ENCODE results near the gene ASB4.

The ASB4 gene

DNA sequence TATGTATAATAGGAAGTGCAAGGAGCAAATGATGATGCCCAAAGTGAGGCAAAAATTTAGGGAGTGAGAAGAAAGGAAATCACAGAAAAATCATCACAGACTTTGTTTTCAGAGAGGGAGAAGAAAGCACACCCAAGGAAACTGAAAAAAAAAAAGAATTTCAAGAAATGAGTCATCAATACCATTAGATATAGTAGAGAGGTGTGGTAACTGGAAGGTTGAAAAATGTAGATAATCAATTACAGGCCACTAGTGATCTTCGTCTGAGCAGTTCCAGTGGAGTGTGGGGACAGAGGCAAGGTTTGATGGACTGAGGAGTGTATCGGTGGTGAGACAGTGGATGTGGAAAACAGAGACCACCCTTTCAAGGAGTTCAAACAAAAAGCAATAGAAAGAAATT, 31.7 kb downstream of the ASB4 start:
- Histone ChIP-seq H3K4me3 (no peak overlapping the region), H3K27ac (no peak overlapping the region)

GRCh38 chr7:95517870-95518269, 32.1 kb downstream of the ASB4 start:
- H3K4me3 ChIP-seq = no peak overlapping the region
- no peak overlapping the region for H3K27ac ChIP-seq

DNA sequence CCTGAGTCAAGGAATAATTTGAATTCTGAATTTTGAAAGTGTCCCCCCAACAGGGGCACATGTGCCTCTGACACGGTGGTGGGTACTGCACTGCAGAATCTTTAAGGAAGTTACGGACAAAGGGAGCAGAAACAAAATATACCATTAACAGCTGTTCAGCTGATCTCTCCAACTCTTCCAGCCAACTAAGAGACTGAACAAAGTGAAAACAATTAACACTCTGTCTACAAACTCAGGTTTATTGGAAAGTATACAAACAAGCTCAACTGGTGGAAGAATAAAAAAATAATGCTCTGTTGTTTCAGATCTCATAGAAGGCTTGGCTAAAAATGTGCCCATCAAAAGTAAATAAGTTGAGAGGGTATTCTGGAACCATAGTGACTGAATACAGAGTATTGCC, 34.4 kb downstream of the ASB4 start:
- no peak overlapping the region for H3K27ac ChIP-seq

DNA sequence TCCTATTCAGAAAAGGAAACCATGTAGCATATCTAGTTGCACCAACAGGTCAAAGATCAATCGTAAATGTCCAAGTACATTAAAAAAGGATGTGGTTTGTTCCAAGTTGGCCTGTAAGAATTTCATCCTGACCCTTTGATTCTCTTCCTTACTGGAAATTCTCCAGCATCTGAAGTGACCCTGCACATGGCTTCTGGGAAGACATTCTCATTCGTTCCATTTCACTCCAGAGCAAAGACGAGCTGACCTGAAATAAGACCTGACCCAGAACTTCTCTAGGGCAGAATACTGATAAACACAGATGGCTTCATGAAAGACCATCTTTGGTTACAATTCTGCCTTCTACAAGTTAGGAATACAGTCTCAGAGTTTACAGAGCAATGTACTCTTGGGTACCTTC, 39.8 kb downstream of the ASB4 start:
- H3K4me3 ChIP-seq = no peak overlapping the region
- H3K27ac ChIP-seq = peak overlapping the region in 1 of 21 experiments; percentile 11

More for the DNA sequence above, 34.4 kb downstream of the ASB4 start:
- H3K4me3 ChIP-seq = no peak overlapping the region

- no peak overlapping the region for H3K4me3 ChIP-seq
- peak overlapping the region in 1 of 21 experiments; percentile 10 for H3K27ac ChIP-seq
These were observed 40.5 kb downstream of the ASB4 start for GRCh38 chr7:95526128-95526738.

DNA sequence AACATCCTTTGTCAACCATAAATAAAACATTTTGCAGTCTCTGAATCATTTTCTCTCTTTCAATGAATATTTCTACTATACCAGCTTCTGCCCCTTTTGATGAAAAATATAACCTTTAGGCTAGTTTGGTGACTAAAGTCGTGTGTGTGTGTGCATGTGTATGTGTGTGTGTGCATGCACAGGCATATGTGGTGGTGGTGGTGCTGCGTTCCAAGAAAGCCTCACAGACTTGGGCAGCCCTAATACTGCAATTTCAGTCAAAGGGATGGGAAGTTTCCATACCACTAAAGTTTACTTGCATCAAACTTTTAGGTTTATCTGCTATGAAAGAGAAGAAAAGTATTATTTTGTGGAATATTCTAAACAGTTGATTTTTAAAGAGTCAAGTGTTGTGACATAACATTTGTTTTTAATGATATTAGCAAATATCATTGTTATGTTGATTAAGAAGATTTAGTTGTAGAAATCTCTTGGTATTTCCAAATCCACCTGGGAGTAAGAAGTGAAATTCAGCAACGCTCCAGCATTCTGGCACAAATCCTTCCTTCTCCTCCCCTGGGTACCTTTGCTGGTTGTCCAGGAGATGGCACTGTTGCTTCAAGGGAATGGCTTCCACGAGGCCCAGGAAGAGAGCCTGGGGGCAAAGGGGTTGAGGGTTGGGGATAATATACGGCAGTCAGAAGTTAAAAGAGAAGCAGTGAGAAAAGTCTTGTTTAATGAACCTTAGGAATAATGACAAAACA, 41.5 kb downstream of the ASB4 start:
- no peak overlapping the region for H3K4me3 ChIP-seq
- H3K27ac ChIP-seq = no peak overlapping the region

GRCh38 chr7:95527776-95528250, 42.1 kb downstream of the ASB4 start:
- Histone ChIP-seq H3K27ac (no peak overlapping the region), H3K4me3 (no peak overlapping the region)

DNA sequence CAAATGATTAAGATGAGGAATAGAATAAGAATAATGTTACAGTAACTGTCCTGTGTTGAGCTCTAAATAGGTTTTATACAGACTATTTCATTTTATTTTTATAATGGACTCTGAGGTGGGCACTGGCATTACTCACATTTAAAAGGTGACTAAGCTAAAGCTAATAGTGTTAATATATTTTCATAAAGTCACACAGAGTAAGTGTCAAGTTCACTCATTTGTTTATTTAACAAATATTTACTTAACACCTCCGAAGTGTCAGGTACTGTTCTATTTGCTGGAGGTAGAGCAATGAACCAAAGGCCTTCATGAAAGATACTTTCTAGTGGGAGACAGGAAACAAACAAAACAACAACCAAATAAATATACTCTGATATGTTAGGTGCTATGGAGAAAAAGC, 44.0 kb downstream of the ASB4 start:
- Histone ChIP-seq H3K27ac (no peak overlapping the region), H3K4me3 (no peak overlapping the region)

GRCh38 chr7:95530881-95531280, 45.1 kb downstream of the ASB4 start:
- no peak overlapping the region for H3K4me3 ChIP-seq
- H3K27ac ChIP-seq = no peak overlapping the region

DNA sequence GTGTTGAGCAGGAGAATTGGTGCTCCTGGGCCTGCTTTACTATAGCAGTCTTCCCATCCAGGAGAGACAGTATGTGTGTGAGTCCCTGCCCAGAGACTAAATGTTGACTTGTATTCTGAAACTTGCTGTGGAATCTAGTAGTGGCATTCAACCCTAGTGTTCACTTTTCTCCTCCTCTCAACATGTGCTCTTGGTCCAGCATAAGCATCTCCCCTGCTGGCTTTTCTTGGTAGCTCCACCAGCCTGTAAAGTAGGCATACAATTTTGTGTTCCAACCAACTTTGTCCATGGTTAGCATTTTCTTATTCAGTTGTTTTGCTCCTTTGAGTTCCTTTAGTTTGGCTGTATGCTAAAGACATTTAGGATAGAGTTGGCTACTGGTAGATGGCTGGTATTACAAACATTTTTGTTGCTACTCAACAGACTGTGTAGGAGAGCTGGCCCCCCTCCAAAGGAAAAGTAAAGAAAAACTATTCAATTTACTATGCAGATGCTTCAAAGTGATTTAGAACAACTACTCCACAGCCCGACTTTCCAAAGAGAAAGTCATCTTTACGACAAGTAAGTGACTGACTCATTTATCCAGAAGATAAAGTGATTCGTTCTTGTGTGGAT, 46.0 kb downstream of the ASB4 start:
- no peak overlapping the region for H3K4me3 ChIP-seq
- H3K27ac ChIP-seq = no peak overlapping the region

- H3K4me3 ChIP-seq = no peak overlapping the region
- no peak overlapping the region for H3K27ac ChIP-seq
These were observed 49.1 kb downstream of the ASB4 start for GRCh38 chr7:95534796-95535195.

GRCh38 chr7:95535662-95536061, 49.9 kb downstream of the ASB4 start:
- H3K27ac ChIP-seq = no peak overlapping the region
- no peak overlapping the region for H3K4me3 ChIP-seq

DNA sequence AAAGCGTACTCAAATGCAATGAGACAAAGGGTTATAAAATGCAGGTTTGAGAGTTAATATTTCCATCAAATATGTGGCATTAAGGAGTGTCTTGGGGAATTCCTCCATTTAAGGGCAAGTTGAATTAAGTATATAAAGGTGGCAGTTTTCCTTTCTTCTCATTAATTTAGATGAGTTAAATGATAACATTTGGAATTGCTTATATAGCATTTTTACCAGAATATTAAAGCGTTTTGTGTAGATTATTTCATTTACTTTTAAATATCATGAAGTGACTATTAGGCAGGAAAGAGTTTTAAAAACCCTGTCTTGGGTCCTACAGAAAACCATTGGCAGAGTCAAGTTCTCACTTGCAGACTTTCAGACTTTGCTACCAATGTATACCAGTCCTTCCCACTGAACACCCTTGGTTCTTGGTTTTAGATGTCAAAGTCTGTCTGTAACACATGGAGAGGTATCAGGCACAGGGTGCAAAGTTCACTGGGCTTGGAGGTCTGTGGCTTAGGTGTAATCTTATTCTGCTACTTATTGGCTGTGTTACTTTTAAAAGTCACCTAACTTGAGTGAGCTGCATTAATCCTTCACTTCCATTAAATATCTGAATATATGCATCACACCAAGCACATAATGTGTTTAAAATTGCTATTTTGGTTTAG, 51.0 kb downstream of the ASB4 start:
- H3K4me3 ChIP-seq = no peak overlapping the region
- no peak overlapping the region for H3K27ac ChIP-seq

DNA sequence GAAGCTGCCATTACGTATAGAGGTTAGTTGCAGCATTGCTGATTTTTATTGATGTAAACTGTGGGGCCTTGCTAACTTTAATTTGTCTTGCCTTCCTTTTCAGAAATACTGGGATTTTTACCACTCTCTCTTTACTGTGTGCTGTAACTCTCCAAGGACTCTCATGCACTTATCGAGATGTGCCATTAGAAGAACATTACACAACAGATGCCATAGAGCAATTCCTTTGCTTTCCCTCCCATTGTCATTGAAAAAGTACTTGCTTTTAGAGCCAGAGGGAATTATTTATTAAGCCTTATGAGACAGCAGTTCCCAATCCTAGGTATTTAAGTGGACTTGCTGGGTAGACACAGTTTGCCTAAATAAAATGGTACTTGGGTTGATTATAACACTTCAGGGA, 51.7 kb downstream of the ASB4 start:
- no peak overlapping the region for H3K27ac ChIP-seq
- no peak overlapping the region for H3K4me3 ChIP-seq

DNA sequence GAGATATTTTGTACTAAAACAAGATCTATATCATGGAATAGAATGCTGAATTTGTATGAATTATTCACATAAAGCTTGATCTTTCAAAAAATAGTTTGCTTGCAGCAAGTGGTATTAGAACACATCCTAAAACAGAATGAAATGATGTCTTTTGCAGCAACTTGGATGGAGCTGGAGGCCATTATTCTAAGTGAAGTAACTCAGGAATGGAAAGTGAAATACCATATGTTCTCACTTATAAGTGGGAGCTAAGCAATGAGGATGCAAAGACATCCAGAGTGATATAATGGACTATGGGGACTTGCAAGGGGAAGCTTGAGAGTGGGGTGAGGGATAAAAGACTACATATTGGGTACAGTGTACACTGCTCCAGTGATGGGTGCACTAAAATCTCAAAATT, 53.7 kb downstream of the ASB4 start:
- Histone ChIP-seq H3K4me3 (no peak overlapping the region), H3K27ac (no peak overlapping the region)

- no peak overlapping the region for H3K27ac ChIP-seq
These were observed 54.6 kb downstream of the ASB4 start for GRCh38 chr7:95540366-95540765.

GRCh38 chr7:95543312-95543711, 57.6 kb downstream of the ASB4 start:
- no peak overlapping the region for H3K4me3 ChIP-seq
- no peak overlapping the region for H3K27ac ChIP-seq

More at GRCh38 chr7:95540366-95540765, 54.6 kb downstream of the ASB4 start:
- no peak overlapping the region for H3K4me3 ChIP-seq

DNA sequence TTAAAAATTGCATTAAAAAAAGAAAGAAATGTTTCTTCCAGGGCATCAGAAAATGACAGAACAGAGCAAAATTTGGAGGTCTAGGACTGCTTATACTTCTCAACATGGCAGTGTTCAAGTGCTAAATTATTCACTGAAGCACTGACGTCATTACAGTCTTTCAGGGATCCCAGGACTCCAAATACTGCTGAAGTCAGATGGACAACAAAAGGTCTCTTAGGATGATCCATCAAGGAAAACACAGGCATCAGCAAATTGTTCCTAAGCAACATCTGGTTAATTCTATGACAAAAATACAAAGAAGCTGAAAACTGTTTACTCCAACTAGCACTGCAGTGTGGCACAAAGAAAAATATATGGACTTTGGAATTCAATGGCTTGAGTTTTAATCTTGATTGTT, 58.4 kb downstream of the ASB4 start:
- H3K27ac ChIP-seq = no peak overlapping the region

GRCh38 chr7:95545007-95545615, 59.4 kb downstream of the ASB4 start:
- peak overlapping the region in 2 of 7 experiments; percentile 7 to 23 for H3K4me3 ChIP-seq
- peak overlapping the region in 12 of 21 experiments; percentile 13 to 82 (median 54) for H3K27ac ChIP-seq

More for the DNA sequence above, 58.4 kb downstream of the ASB4 start:
- H3K4me3 ChIP-seq = no peak overlapping the region

- H3K27ac ChIP-seq = peak overlapping the region in 8 of 21 experiments; percentile 13 to 82 (median 62)
- H3K4me3 ChIP-seq = peak overlapping the region in 1 of 7 experiments; percentile 23
These were observed 59.9 kb downstream of the ASB4 start for GRCh38 chr7:95545673-95546072.

Data from skin epidermis (tissue), 12 donors.